Hematopoietic multipotent progenitor cell treated with erythropoietin and hydrocortisone succinate and interleukin-3 and kit ligand, for 4 days (in vitro differentiated cells): ENCODE results near the gene ATP5ME.

ENCODE experiments used
- DNase-seq: peaks from one replicate; pipeline ENCODE4 v3.0.0-alpha.2; 2015

Gene ATP5ME

DNA sequence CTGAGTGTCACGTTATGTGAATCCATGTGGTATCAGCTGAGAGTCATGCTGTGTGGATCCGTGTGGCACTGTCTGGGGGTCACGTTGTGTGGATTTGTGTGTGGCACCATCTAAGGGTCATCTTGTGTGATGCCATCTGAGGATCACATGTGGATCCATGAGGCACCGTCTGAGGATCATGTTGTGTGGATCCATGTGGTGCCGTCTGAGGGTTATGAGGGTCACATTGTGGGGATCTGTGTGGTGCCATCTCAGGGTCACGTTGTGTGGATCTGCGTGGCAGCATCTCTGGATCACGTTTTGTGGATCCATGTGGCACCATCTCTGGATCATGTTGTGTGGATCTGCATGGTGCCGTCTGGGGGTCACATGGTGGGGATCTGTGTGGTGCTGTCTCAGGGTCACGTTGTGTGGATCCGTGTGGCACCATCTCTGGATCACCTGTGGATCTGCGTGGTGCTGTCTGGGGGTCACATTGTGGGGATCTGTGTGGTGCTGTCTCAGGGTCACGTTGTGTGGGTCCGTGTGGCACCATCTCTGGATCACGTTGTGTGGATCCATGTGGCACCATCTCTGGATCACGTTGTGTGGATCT lies 41.8 kb downstream of the ATP5ME start:
- no peak for DNase-seq

DNA sequence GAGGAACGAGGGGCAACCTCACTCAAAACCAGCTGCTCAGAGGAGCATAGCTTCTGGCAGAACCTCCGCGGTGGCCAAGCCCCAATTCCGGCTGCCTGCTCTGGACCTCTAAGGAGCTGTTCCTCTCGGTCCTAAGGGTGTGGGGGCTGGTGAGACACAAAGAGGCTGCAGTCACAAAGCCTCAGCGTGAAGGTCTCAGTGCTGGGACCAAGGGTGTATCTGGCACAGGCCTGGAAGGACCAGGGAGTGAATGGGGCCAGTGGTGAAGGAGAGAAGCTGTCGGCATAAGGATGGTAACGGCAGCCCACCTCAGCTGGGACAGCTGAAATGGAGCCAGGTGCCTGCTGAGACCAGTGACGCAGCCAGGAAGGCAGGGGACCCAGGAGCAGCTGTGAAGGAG lies 43.4 kb downstream of the ATP5ME start:
- DNase-seq: no peak

- DNase-seq: no peak
Measured at GRCh38 chr4:629915-630641, 44.0 kb downstream of the ATP5ME start.

DNA sequence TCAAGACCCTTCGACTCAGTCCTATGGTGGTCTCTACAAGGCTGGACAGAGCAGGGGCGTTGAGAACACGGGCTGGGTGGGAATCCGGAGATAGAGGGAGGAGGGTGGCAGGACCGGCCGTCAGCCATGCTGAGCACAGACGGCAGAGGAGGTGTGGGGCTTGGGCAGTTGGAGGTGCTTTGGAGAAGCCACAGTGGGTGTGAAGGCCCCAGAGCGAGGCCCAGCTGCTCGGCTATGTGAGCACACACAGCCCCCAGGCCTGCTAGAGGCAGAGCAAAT lies 44.5 kb downstream of the ATP5ME start:
- DNase-seq: no peak

DNA sequence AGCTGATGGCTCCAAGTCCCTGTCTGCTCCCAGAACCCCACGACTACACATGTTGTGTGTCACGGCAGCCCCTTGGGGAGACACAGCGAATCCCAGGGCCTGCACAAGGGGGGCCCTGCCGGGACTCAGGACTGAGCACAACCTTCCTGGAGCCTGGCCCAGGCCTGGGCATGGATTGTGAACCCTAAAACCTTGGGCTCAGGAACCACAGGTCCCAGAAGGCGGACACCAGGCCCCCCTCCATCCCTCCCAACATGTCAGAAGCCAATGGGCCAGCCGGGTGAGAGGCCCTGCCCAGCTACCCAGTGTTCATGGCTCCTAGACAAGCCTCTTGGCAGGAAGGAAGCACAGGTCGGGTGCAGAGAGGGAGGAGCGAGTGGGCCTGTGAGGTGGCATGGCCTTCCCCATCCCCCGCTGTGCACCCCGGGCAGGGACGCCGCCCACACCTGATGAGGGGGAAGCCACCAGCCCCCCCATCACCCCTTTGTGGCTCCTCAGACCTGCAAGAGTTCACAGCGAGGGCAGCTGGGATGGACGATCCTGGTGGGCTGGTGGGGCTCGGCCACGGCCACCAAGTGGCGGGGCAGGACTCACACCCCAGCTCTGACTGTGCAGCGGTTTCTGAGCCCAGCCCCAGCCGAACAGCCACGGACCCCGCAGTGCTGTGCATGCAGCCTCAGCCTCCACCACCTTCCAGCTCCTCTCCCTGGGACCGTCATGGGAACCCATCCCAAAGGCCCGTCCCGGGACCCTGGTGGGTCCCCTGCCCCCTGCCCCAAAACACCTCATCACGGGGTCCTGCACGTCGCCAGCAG lies 45.0 kb downstream of the ATP5ME start:
- DNase-seq: no peak

- DNase-seq: no peak
Measured at GRCh38 chr4:628311-628741, 45.8 kb downstream of the ATP5ME start.

DNA sequence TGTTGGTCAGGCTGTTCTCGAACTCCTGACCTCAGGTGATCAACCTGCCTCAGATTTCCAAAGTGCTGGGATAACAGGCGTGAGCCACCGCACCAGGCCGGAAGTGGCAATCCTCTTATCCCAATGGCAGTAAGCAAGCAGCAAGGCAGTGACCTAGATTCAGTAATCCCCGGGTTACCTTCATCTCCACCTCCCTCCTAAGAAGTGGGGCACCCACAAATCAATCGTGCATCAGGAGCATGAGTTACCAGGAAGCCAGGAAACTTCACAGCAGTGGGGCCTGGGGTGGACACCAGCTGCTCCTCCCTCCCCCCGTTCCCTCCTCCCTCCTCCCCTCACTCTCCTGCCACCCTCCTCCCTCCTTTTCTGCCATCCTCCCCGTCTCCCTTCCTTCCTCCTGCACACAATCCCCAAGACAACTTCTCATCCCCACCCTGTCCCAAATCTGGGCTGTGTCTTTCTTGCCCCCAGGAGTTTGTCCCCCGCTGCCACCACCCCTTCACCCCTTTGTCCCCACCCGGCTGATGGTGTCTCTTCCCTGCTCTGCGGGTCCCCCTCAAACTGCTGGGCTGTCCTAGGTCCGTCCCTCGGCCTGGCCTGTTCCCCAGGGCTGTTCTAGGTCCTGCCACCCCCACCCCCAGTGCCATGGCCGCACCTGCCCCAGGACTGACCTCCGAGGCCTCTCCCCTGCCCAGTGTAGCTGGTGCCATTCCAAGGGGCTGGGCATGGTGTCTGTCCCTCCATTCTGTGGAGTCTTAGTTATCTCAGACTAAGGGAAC lies 46.5 kb downstream of the ATP5ME start:
- DNase-seq: no peak

DNA sequence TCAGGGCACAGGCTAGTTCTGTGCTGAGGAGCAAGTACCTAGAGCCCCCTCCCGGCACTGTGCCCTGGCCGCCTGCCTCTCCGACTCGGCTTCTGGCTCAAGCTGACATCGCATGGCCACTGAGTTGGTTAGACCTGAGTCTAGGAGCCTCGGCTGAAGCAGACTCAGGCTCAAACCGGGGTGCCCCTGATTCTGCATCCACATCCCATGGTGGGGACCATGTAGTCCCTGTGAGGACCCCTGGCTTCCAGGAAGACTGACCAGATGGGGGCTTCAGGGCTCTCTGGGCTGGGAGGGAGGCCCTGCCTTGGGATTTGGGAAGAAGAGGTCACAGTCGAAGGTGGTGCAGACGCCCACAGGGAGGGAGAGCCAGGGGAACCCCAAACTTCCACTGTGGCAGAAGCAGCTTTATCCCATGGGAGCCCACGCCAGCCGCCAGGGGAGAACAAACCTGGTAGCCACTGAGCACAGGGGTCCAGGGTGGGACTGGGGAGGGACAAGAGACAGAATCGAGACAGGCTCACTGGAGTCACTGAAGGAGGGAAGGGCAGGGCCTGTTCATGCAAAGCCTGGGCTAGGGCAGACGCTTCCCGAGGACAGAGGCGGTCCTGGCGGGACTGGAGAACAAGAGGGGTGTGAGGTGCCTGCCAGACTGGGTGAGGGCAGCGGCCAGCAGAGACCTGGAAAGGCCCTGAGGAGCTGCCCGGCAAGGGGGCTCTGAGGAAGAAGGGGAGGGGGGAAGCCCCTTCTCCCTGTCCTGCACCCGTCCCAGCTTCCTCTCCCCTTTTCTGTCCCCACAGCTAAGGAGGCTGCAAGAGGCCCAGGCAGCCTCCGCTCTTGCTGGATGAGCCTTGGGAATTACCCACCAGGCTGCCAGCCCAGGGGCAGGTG lies 47.6 kb downstream of the ATP5ME start:
- DNase-seq: no peak

DNA sequence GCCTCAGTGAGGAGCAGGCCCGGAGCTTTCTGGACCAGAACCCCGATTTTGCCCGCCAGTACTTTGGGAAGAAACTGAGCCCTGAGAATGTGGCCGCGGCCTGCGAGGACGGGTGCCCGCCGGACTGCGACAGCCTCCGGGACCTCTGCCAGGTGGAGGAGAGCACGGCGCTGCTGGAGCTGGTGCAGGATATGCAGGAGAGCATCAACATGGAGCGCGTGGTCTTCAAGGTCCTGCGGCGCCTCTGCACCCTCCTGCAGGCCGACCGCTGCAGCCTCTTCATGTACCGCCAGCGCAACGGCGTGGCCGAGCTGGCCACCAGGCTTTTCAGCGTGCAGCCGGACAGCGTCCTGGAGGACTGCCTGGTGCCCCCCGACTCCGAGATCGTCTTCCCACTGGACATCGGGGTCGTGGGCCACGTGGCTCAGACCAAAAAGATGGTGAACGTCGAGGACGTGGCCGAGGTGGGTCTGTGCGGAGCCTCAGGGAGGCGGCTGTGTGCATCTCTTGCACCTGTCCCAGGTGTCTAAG lies 48.4 kb downstream of the ATP5ME start:
- no peak for DNase-seq

- DNase-seq: no peak
Measured at GRCh38 chr4:624705-625590, 49.1 kb downstream of the ATP5ME start, which contains the start of gene PDE6B. TSS of gene PDE6B (plus strand) at chr4:625573. CDS start at chr4:625627, 54 bp downstream.

DNA sequence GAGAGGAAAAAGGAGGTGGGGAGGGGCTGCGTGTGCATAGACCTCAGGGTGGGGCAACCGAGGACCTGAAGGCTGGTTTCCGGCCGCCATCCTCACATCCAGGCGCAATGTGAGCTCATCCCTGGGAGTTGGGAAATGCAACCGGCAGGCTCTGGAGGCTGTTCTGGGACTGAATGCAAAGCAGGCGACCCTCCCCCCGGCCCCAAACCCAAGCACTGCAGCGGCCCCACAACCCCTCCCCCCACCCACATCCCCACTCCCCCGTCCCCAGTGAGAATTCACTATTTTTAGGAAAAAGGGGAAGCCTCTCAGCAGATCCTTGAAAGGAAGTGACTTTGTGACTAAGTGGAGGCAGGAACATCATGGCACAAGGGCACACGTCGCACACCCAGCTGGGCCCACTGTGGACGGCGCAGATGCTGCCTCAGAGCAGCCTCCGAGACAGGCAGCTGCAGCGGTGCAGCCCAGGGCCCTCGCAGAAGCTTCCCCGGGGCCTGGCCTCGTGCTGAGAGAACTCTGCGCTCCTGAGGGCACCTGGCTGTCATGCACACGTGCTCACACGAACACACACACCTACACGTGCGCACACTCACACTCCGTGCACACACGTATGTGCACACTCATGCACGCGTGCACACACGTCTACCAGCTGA lies 50.0 kb downstream of the ATP5ME start:
- DNase-seq: peak; percentile 13

GRCh38 chr4:622996-623913 lies 50.8 kb downstream of the ATP5ME start:
- DNase-seq: peak; percentile 4
